MG63 (cell line): ENCODE data around the gene COQ9. TPM values are rescaled to one million over a fixed set of nuclear protein-coding genes. Genes with fewer than 3 reads are reported as not detected.
A peak's percentile ranks its signal among the peaks of the same experiment; 100 is the strongest.

ENCODE experiments used
- DNase-seq: peaks from one replicate; pipeline ENCODE4 v3.0.0-alpha.2; 2020
- H3K27me3 ChIP-seq: fragments of 250-450 bp; sonication (Bioruptor Pico); 2 replicates; pipeline ENCODE4 v1.5.1; 2020; ENCODE audit warnings: mild to moderate bottlenecking, moderate library complexity
- H3K36me3 ChIP-seq: fragments of 250-450 bp; sonication (Bioruptor Pico); 2 replicates; pipeline ENCODE4 v1.5.1; 2020; ENCODE audit warnings: mild to moderate bottlenecking, moderate library complexity
- H3K4me3 ChIP-seq: fragments of 250-450 bp; sonication (Bioruptor Pico); 2 replicates; pipeline ENCODE4 v1.5.1; 2020; ENCODE audit warnings: mild to moderate bottlenecking, moderate library complexity
- H3K9me3 ChIP-seq: fragments of 250-450 bp; sonication (Bioruptor Pico); 2 replicates; pipeline ENCODE4 v1.5.1; 2020; ENCODE audit warnings: mild to moderate bottlenecking, moderate library complexity
- total RNA-seq: library from RNA; depleted of rRNA; stranded (reverse); fragments of >200 nt; shearing (Covaris generic); gene quantifications from 2 replicates; pipeline ENCODE4 v1.2.3, GENCODE V29; 2014; ENCODE audit warnings: low replicate concordance

The COQ9 gene
- total RNA-seq, 1 experiment from 2014 or later: 193 TPM

DNA sequence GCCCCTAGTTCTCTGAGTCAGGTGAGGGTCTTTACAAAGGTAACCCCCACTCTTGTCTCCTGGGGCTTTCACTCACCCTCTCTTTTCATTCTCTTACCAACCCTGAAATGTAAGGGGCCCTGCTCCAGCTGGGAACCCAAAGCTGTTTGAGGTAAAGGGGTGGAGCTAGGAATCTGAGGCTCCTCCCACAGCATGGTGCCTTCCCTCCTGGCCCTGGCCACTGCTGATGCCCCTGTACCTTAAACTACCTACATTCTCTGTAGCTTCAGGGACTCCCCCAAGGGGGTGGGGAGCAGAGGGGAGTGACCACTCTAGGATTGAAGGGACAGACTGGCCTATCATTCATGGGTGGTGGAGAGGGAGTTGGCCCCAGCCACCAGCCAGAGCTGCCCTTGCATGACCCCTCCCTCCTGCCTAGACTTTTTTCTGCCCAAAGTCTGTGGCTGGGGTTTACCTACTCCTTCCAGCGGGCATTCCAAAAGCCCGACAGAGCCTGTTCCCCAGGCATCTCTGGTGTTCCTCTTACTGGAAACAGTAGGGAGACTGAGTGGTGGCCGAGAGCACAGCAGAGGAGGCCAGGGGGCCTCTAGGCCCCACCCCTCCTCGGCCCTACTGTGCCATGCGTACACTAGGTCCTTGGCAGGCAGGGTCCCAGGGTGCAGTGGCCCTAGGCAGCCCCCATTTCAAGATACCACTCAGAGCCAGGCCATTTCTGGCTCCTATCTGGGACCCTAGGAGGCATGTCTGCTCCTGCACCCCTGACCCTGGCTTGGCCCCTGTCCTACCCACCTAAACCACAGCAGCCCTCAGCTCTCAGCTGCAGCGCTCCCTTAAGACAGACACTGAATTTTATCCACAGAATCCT, 29.5 kb downstream of the COQ9 start:
- no peak overlapping the region for H3K4me3 ChIP-seq
- no peaks in the 10 kb centered on the region for H3K9me3 ChIP-seq
- peaks cover 13% of the 10 kb centered on the region for H3K36me3 ChIP-seq
- no peaks in the 10 kb centered on the region for H3K27me3 ChIP-seq
- DNase-seq: no peak

- Histone ChIP-seq H3K36me3 (peaks cover 4% of the 10 kb centered on the region), H3K4me3 (no peak overlapping the region), H3K27me3 (no peaks in the 10 kb centered on the region), H3K9me3 (no peaks in the 10 kb centered on the region)
- no peak for DNase-seq
These were observed 30.4 kb downstream of the COQ9 start for GRCh38 chr16:57477531-57478202.

- Histone ChIP-seq H3K9me3 (no peaks in the 10 kb centered on the region), H3K27me3 (no peaks in the 10 kb centered on the region), H3K36me3 (peaks cover 3% of the 10 kb centered on the region; the same call in 1 of the 2 replicates), H3K4me3 (no peak overlapping the region)
- DNase-seq: no peak
These were observed 31.3 kb downstream of the COQ9 start for GRCh38 chr16:57478396-57479204.

- DNase-seq: no peak
- Histone ChIP-seq H3K36me3 (no peaks in the 10 kb centered on the region), H3K27me3 (no peaks in the 10 kb centered on the region), H3K9me3 (no peaks in the 10 kb centered on the region), H3K4me3 (no peak overlapping the region)
These were observed 32.1 kb downstream of the COQ9 start for GRCh38 chr16:57479205-57479975.

DNA sequence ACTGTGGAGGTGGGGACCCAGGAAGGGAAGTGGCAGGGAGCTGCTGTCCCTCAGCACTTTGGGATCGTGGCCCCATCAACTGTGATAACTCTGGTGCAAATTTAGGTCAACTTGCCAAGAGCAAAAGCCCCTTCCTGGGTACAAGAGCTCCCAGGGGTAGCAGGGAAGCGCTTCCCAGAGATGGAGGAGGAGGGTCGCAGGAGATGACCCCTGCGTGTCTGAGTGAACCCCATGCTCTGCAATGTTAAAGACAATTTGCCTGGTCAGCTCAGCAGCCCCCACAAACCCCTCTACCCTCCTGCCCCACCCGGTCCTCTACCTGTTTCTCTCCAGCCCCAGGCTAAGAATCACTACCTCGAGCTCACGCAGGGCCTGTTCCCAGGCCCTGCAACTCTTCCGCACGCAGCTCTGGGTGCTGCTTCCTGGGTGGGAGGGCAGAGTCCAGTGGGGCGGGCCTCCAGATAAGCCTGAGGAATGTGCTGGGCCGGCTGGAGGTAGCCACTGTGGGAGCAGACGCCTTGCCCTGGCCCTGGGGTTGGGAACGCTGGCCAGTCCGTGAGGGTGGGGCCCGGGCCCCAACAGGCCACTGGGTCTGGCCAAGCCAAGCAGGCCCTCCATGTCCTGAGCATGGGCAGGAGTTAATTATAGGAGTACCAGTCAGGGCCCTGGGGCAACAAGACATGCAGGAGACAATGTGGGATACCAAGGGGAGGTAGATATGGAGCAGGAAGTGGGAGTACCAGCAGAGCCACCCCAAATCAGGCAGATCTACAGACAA, 32.9 kb downstream of the COQ9 start:
- DNase-seq: no peak

GRCh38 chr16:57480754-57481230, 33.5 kb downstream of the COQ9 start:
- H3K9me3 ChIP-seq: no peaks in the 10 kb centered on the region
- H3K4me3 ChIP-seq: no peak overlapping the region
- no peak for DNase-seq
- no peaks in the 10 kb centered on the region for H3K36me3 ChIP-seq
- no peaks in the 10 kb centered on the region for H3K27me3 ChIP-seq

More for the DNA sequence above, 32.9 kb downstream of the COQ9 start:
- H3K4me3 ChIP-seq: no peak overlapping the region
- H3K36me3 ChIP-seq: no peaks in the 10 kb centered on the region
- no peaks in the 10 kb centered on the region for H3K27me3 ChIP-seq
- H3K9me3 ChIP-seq: no peaks in the 10 kb centered on the region

GRCh38 chr16:57481421-57481820, 34.1 kb downstream of the COQ9 start:
- Histone ChIP-seq H3K9me3 (no peaks in the 10 kb centered on the region), H3K36me3 (no peaks in the 10 kb centered on the region), H3K27me3 (no peaks in the 10 kb centered on the region), H3K4me3 (no peak overlapping the region)
- DNase-seq: no peak

DNA sequence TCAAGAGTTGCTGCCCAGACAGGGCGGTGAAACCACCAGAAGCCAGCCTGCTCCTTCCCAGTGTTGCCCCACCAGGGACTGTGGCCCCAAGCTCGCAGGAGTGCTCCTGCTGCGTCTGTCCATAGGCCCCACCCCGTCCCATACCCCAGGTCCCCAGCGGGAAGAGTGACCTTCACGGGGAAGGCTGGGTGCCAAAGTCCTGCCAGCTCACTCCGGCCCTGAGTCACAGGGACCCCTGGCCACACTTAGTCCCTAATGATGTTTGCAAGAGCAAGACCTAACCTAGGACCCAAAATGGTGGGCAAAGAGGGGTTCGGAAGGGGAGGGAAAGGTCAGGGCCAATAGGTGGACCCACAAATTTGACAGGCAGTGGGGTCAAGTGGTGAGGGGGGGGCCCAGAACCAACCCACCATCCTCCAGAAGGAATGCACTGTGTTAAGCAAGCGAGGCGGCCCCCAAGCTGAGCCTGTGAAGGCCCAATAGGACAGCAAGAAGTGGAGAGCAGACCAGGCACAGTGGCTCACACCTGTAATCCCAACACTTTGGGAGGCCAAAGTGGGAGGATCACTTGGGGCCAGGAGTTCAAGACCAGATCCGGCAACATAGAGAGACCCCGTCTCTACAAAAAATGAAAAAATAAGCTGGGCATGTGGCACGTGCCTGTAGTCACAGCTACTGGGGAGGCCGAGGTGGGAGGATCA, 35.7 kb downstream of the COQ9 start:
- DNase-seq: no peak
- no peak overlapping the region for H3K4me3 ChIP-seq
- no peaks in the 10 kb centered on the region for H3K27me3 ChIP-seq
- H3K9me3 ChIP-seq: no peaks in the 10 kb centered on the region
- H3K36me3 ChIP-seq: no peaks in the 10 kb centered on the region

- Histone ChIP-seq H3K36me3 (no peaks in the 10 kb centered on the region), H3K27me3 (no peaks in the 10 kb centered on the region), H3K9me3 (no peaks in the 10 kb centered on the region), H3K4me3 (no peak overlapping the region)
- no peak for DNase-seq
These were observed 36.6 kb downstream of the COQ9 start for GRCh38 chr16:57483725-57484514.

DNA sequence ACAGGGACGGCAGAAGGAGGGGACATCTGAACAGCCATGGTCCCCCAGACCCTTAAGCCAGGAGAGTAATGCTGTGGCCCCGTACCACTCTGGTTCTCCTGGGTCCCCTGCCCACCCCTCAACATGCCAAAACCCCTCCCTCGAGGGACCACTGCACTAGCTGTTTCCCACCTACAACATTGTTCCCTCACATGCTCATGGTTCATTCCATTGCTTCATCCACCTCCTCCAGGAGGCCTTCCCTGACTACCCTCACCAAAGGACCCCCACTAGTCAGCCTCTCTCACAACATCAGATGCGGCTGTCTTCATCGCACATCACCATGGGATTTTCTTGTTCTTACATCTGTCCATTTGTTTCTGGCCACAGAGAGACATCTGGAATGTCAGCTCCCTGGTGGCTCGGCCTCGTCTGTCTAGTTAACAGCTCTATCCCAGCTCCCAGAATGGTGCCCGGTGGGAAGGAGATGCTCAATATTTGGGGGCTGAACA, 37.3 kb downstream of the COQ9 start:
- no peaks in the 10 kb centered on the region for H3K36me3 ChIP-seq
- no peaks in the 10 kb centered on the region for H3K9me3 ChIP-seq
- H3K27me3 ChIP-seq: no peaks in the 10 kb centered on the region
- no peak overlapping the region for H3K4me3 ChIP-seq
- no peak for DNase-seq

DNA sequence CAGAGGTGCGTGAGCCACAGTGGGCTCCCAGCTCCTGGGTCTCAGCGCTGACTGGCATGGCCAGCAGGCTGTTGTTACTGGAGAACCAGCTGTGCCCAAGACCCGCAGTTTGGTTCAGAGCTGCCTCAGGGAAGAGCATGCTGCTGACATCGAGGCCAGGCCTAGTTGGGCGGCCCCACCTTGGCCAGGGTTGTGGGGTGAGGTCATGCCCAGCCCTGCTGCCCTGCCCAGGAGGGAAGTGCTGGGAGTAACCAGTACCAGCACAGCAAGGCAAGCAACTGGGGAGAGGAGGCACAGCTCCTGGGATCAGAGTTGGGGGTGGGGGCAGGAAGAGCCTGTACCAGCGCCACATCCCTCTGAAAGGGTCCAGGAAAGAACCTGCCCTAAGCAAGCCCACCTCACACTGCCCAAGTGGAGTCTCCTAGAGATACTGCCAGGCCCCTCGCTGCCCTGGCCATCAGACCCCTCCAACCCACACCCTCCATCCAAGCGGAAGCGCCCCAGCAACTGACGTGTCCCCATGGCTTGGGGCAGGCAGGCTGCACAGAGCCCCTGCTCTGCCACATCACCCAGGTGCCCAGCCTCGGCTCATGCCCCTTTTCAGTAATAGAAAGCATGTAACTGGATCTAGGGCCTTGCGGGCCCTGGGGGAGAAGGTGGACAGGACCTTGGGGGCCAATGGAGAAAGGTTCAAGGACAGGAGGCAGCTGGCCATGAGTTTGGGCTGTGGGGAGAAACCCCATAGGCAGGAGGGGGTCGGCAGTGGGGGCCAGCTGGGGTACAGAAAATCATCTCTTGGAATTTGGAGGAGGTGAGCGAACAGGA, 38.0 kb downstream of the COQ9 start:
- H3K9me3 ChIP-seq: no peaks in the 10 kb centered on the region
- H3K27me3 ChIP-seq: peaks cover under 1% of the 10 kb centered on the region; the same call in 1 of the 2 replicates
- peak; percentile 62 for DNase-seq
- peak overlapping the region; percentile 59 for H3K4me3 ChIP-seq
- H3K36me3 ChIP-seq: no peaks in the 10 kb centered on the region

DNA sequence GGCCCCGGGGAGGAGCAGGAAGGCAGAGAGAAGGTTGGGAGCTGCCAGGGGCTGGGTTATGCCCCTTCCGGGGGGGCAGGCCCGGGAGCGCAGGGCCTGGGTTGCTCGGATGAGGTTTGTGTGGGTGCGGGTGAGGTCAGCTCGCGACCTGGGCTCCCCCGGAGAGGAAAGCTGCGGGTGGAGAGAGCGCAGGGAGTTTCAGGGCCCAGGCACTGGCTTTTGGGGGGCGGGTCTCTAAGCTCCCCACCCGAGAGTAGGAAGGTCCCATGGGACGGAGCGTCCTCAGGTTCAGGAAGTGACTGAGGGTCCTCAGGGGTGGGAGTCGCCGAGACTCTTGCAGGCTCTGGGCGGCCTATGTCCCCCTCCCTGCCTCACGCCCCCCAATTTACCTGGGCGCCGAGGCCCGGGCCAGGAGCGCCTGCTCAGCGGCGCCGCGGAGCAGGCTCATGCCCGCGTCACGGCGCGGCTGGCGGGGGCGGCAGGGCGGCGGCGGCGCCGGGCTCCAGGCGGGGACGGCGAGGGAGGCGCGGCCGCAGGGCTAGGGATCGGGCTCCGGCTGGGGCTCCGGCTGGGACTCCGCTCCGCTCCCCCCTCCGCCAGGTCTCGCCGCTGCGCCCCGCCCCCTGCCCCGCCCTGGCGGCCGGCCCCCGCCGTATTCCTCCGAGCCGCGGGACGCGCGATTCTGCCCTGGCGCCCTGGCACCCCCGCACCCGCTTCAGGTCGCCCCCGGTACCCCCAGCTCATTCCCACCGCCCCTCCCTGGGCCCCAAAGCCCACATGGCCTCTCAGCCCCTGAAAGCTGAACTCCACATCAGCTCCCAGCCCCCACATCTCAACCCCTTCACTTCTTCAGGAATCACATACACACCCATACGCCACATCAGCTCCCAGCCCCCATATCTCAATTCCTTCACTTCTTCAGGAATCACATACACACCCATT, 38.9 kb downstream of the COQ9 start, which contains the start of gene DOK4:
Gene DOK4 (minus strand): TSS at position 578 of the 942 bp plus-strand sequence. CDS start 6,986 bp downstream, outside the sequence.
- Histone ChIP-seq H3K36me3 (no peaks in the 10 kb centered on the region), H3K27me3 (peaks cover 2% of the 10 kb centered on the region; the same call in 1 of the 2 replicates), H3K4me3 (peak within 1 kb of the TSS; percentile 59), H3K9me3 (no peaks in the 10 kb centered on the region)
- peak; percentile 93 for DNase-seq
